HG03039 (cell line): ENCODE results near the gene PTPN4.
"Not testable (repeated sequence)": the region's sequence is repeated elsewhere in the genome, so short reads cannot be mapped to it uniquely, and the experiment has no call there.

Source experiments
- ATAC-seq: cut with Tn5 transposase; IDR thresholded peaks from one replicate; pipeline ENCODE4 v1.9.1; 2021; ENCODE audit warnings: mild to moderate bottlenecking, moderate library complexity; ENCODE audit not compliant: unreplicated experiment

The PTPN4 gene

GRCh38 chr2:120007851-120008250 is 248.1 kb downstream of the PTPN4 start:
- ATAC-seq, result no peak

- ATAC-seq, result no peak
These were observed 252.6 kb downstream of the PTPN4 start for GRCh38 chr2:120012363-120012762.

DNA sequence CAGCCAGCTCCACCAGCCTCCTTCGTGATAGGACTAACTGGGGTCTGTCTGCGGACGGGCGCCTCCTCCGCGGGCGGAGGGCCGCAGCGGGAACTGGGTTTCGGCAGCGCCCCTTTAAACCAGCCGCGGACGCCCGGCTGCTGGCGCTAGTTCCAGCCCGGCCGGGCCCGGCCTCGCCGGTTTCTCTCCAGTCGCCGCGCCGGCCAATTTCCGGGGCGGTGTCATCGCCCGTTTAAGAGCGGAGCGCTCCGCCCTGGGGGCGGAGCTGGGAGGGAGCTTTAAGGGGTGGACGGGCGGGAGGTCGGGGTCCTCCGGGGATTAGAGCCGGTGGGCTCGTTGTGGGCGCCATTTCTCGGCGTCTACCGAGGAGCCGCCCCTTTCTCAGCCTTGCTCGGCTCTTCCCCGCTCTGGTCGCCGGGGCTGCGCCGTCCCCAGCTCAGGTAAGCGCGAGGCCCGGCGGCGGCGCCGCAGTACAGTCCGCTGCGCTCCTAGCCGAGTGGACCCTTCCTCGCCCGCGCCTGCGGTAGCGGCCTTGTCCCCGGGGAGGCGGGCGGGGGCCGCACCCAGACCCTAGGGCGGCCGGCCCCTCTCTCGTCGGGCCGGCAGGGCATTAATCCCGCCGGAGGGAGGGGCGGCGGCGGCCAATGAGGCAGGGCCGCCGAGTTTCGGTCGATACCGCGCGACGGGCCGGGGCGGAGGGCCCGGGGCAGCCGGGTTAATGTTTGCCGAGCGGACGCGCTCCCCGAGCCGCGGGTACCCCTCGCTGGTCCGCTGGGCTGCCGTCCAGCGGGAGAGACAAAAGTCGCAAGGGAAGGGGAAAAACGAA is 253.3 kb downstream of the PTPN4 start, which contains the start of gene EPB41L5:
EPB41L5 (plus strand) TSS at position 307 of the 826 bp plus-strand sequence. CDS start 6,008 bp downstream, outside the sequence.
- ATAC-seq, result peak; percentile 96

GRCh38 chr2:120013597-120014223 is 254.0 kb downstream of the PTPN4 start:
- ATAC-seq, result no peak

GRCh38 chr2:120014226-120014980 is 254.7 kb downstream of the PTPN4 start:
- ATAC-seq, result no peak

DNA sequence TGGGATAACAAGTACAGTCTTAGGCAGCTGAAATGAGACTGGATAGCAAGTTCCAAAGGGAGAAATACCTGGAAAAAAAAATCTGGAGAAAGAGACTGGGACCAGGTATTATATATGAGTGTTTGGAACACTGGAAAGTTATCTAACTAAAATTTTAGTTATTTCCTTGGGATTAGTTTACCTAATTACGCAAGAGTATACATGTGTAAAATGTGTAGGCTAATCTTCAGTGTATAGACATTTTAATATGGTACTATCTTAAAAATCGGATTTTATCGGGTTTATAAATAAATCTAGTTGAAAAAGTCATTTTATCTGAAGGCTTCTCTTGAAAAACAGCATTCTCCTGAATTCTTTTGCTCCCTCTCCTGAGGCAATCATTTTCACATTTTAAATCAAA is 257.1 kb downstream of the PTPN4 start:
- no peak for ATAC-seq

DNA sequence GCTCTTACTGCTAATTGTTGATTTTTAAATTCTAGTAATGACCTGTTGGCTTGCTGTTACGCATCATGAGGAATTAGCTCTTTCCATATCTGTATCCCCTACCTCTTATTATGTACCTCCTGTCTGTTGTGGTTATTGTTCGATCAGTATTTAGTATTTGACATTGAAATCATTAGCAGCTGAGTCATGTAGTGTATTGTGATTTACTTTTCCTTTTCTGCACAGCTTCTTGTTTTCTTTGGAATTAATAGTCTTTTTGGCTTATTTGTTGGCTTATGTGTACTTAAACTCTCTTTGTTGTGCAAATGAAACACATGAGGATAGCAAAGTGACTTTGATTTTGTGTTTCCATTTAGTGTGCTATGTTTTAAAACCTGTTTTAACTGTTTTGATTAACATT is 257.5 kb downstream of the PTPN4 start:
- no peak for ATAC-seq

- no peak for ATAC-seq
These were observed 258.8 kb downstream of the PTPN4 start for GRCh38 chr2:120018549-120018948.

DNA sequence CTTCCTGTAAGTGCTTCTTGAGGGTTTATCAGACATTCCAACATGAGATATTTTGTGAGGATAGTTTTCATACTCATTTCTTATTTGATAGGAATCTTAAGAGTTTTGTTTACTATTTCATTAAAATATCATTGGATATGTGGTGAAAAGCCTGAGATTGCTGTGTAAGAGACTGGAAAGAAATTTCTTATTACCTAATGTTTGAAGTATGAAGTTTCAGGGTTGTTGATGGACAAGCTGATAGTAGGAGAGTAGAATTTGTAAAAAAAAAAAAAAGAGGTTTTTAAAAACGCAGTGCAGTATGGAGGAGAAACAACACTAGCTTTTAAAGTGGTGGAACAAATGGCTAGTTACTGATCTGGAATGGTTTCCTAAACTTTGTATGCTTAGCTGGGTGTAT is 260.8 kb downstream of the PTPN4 start:
- ATAC-seq, result no peak

GRCh38 chr2:120022505-120022904 is 262.8 kb downstream of the PTPN4 start:
- not testable (repeated sequence) for ATAC-seq

- ATAC-seq, result no peak
These were observed 267.2 kb downstream of the PTPN4 start for GRCh38 chr2:120026890-120027289.

DNA sequence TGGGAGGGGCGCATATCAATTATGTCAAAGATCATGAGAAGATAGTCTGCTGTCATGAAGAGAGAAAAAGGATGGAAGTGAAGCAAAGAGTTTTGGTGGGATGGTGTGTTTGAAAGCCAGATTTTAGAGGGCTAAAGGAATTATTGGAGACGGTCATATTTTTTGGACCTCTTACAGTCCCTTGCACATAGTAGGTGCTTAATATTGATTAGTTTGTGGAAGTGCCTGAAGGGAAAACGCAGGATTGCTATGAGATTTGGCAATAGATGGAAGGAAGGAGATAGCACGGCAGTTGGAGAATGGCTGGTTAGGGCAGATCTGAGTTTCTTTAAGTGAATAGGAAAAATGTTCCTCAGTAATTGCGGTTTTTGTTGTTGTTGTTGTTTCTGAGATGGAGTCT is 269.1 kb downstream of the PTPN4 start:
- ATAC-seq, result no peak

GRCh38 chr2:120029672-120030640 is 270.2 kb downstream of the PTPN4 start:
- ATAC-seq, result no peak

DNA sequence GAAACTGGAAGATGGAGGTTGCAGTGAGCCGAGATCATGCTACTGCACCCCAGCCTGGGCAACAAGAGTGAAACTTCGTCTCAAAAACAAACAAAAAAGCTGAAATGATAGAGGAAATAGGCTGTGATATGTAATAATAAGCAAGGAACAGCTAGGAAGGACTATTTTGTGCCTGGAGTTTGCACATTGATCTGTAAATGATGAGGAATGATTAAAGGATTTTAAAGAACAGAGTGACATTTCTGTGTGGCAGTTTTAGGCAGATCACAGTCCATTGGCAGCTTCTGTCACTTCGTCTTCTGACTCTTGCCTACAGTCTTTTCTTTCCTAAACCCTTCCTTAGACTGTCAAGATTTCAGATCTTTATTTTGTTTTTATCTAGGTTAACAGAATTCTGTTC is 272.6 kb downstream of the PTPN4 start:
- no peak for ATAC-seq
